NCI-H1930 (cell line): ENCODE measurements around the gene CLK4.

Experiments used
- DNase-seq, 2 experiments: peaks; one replicate each; lab custom pipeline; 2025; lab: John Stamatoyannopoulos, UW

Gene CLK4

DNA sequence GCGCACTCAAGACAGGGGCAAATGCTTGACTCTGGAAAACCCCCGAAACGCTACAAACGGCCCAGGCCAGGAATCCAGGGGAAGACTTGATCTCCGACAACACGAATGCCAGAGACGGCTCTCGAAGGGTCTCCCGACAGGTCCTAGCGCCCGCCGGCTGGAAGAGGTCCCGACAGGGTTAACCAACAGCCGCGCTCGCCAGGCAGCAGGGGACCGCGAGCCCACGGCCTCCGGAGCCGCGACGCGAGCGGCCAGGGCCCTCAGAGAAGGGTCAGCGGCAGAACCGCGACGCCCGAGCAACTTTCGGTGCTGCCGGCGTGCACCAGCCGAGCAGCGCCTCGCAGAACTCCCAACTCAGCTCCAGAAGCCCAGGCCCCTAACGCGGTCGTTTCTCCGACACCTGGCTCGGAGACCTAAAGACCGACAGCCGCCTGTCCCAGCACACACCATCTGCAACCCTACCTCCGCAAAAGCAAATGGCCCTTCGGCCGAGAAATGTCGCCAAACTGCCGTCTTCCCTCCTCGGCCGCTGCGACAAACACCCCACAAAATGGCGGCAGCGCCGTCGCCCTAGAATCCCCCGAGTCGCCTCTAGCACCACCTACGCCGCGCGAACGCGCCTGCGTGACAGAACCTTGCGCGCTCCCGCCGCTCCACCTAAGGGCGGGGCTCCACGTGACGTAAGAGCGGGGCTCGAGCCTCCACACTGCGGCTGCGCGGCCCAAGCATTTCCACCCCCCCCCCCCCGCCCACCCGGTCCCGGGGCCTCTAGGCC, at the start of gene CLK4:
Gene CLK4 (minus strand): TSS at position 567 of the 775 bp plus-strand sequence. CDS start 3,634 bp downstream, outside the sequence.
- peak; percentile 75 to 86 for DNase-seq

DNA sequence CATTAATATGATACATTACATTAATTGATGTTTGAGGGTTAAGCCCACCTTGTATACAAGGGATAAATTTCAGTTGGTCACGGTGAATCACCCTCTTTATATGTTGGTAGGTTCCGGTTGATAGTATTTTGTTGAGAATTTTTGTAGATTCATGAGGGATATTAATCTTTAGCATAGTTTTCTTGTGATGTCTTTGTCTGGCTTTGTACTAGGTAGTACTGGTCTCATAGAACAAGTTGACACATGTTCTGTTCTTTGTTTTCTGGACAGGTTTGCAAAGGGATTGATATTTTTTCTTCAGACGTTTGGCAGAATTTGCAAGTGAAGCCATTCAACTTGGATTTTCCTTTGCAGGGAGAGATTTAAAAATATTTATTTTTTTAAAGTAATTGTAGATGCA, 49.1 kb upstream of the CLK4 start:
- DNase-seq = no peak

DNA sequence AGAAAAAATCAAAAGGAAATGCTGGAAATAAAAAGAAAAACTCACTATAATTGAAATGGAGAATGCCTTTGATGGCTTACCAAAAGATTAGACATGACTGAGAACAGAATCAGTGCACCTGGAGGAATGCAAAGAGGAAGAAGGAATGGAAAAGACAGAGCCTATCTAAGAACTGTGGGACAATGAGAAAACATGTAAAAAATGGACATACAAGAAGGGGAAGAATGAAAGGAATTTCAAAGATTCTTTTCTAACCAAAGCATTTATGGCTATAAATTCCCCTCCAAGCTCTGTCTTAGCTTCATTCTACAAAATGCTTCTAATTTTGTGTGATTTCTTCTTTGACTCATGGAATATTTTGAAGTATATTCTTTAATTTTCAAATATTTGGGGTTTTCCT, 47.5 kb upstream of the CLK4 start:
- DNase-seq = no peak

DNA sequence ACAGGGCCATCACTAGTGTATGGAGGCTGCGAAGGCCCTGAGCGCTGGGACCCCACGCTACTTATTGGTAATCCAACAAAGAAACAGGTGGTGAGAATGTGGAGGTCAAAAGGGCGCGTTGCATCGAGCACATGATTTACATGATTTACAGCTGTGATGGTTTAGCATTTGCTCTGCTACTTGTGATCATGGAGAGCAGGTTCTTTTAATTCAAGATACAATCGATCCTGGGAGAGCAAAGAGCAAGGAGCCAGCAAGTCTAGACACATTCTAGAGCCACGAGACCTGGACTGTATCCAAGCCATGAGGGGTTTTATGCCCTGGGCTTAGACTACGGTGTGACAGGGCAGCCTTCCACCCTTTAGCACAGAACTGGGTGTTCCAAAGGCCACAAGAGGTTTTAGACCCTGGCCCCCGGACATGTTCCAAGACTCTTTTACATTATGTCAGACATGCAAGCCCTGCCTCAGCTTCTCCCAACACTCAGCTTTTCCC, 47.0 kb upstream of the CLK4 start:
- DNase-seq = no peak

DNA sequence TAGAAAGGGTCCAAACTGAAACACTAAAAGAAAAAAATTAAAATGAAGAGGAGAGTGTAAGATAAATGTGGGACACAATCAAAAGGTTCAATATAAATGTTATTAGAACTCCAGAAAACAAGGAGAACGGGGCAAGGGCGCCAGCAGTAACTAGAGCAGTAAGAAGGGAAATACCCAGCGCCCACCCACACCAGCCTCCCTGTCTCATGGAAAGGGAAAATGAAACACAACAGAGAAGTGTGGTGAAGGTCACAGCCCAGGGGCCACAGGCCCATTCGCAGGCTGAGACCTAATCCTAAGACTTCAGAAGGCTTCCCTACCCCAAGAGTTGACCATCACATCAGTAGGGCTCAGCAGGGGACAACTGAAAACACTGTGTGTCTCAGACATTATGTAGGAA, 45.8 kb upstream of the CLK4 start:
- no peak for DNase-seq

DNA sequence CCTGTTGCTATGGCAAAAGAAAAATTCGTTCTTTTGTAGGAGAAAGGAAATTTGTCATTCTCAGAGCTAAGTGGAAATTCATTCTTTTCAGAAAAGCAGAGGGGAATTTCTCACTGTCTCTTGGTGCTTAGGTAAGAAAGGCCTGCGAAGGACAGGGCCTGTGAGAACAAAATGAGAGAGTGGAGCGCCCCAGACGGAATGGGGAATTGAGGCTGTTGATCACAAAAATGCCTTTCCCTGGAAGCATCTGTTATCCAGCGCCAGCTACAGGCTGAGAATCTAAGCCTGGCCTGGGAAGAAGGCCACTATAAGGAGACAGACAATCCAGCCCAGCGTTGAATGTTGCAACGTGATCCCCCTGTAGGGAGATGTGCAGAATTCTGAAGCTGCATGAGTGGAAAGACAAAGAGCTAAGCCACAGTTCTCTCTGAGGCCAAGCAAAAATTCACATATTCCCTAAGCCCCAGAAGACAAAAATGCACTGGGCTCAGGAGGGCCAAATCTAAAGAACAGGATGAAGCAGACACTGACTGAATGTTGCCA, 44.8 kb upstream of the CLK4 start:
- no peak for DNase-seq

DNA sequence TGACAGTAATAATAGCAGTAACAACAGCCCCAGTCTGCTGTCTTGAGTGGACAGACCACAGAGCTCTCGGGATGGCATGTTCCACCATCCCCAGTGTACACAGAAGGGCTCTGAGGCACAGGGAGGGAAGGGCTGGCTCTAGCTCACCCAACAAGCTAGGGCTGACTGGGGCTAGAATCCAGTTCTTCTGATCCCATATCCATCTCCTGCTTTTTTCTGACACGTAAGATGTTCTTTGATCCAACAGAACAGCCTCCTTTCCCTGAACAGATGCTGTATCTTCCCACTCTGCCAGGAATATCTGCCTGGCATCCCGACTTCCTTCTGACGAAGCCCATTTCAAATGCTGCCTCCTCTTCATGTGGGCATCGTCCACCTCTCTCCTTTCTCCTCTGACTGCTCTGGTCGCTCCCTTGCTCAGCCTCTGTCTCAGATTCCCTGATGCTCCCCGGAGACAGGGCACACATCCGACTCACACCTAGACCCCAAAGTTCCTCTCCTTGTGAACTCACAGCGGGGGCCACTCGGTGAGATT, 43.6 kb upstream of the CLK4 start:
- DNase-seq = no peak

DNA sequence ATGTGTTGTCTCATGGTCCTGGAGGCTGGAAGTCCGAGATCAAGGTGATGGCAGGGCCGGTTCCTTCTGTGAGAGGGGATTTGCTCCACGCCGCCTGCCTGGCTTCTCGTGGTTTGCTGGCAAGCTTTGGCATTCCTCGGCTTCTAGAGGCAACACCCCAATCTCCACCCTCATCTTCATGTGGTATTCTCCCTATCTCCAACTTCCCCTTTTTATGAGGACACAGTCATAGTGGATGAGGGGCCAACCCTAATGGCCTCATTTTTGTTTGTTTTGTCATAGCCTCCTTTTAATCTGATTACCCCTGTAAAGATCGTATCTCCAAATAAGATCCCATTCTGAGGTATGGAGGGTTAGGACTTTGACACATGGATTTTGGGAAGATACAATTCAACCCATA, 41.7 kb upstream of the CLK4 start:
- no peak for DNase-seq

DNA sequence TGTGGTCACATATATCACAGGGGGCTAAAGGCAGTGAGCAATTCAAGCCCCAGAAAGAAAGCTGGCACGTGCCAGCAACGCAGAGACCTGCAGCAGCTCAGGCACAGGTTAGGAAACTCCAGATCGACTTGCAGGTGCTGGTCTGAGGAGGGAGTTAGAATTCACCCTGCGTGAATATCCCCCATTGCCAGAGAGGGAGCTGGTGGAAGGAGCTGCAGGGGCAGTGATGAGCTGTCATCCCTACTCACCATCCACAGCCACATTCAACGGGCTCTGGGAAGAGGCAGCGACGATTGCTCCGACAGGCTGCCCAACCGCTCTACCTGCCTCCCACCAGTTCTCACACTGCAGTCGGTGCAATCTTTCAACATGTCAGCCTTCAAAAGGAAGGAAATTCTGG, 40.8 kb upstream of the CLK4 start:
- DNase-seq = no peak

DNA sequence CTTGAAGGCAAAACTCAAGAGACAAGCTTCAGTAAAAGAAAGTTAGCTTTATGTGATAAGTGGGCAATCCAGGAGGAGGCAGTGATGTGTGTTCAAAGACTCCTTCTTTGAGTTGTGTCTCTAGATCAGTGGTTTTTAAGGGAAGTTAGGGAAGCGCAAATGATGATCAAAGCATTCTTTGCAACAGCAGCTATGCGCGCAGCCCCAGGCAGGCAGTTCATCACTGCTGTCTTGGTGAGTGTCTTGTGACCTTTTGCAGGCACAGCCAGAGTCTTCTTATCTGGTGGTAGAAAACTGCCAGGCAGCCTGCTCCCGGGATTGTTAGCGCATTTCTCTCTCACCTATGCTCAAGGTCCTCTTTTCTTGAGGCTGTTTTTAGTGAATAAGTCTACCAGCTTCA, 40.3 kb upstream of the CLK4 start:
- DNase-seq = no peak

DNA sequence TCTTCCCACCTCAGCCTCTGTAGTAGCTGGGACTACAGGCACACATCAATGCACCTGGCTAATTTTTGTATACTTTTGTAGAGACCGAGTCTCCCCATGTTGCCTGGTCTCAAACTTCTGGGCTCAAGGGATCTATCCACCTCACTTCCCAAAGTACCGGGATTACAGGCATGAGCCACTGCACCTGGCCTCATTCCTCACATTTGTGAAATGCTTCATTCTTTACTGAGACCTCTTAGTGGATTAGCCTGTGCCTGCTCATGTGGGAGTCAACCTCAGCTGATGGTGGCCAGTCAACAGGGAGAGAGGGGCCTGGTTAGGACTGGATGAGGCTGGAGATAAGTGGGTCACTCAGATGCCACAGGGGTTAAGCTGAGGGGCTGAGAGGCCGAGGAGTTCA, 37.3 kb upstream of the CLK4 start:
- no peak for DNase-seq

DNA sequence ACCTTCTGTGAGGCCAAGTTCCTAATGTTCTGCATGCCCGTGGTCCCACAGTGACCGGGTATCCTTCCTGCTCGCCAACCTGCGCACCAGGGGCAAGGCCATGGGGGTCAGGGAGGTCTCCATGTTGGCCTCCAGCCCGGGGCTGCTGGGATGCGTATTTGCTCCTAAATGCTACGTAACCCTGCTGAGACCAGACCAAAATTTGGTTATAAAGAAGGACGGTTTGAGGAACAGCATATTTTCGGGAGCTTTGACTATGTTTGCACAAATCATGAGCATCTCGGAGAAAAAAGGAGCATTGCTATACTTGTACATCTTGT, 35.7 kb upstream of the CLK4 start:
- DNase-seq = no peak

DNA sequence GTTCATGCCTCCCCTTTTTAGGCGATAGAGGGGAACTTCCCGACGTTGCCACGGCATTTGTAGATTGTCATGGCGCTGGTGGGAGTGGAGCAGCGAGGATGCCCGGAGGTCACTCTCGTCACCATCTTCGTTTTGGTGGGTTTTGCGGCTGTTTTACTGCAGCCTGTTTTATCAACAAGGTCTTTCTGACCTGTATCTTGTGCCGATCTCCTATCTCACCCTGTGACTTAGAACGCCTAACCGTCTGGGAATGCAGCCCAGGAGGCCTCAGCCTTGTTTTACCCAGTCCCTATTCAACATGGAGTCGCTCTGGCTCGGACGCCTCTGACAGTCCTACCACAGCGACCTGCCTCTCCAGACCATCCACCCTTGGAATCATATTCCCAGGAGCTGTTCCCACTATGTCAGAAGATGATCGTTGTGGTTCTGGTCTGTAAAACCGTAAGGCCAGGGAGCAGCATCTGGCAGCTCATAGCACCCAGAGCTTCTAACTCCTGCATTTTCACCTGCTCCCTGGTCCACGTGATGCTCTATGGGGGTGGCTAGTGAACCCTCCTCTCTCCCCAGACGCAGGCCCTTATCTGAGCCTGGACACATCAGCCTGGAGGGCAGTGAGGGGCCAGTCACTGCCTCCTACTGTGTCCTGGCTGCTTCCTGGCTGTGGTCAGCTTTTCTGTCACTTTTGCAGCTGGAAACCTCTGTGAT, 35.1 kb upstream of the CLK4 start:
- DNase-seq = no peak

DNA sequence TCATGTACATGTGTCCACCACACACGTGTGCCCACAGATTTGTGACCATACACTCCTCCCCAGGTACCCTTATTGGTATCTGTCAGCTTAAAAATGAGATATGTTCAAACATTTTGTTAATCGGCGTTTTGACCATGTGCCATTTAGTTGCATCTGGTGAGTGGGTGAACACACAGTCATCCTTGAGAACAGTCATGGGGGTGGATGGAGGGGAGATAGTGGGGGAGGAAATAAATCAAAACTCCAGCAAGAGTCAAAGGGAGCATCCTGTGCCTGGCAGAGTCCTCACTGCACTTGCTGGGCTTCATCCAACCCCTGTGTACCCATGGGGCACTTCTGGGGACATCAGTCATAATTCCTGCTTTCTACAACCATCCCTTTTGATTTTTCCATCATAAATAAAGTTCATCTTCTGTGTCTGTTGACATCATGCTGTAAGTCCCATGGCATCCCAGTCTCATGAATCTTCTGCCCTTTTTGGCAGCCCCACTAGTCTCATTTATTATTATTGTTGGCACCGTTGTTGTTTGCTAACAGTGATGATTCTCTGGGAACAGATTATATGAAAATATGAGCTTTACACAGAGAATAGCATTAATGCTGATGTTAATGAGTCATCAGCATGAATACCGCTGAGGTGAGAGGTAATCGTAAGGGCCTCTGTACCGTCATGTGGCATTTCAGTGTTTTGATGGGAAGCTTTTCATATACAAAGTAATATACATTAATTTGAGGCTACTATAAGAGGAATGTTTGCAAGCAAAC, 24.4 kb upstream of the CLK4 start:
- DNase-seq = no peak

DNA sequence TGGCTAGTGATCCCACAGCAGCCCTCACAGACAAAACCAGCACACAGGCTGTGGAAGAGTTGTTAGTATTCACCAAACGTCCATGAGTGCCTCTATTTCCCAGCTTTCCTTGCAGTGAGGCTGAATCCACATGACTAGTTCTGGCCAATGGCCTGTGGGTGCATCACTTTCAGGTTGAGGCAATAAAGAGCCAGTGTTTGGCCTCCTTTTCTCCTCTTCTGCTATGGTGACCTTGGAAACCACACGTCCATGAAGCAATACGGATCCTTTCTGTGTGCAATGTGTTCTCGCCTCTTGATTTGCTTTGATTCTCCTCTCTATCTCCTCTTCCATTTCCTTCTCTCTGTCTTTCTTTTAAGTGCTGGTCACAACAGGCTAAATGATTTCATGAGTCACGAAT, 23.4 kb upstream of the CLK4 start:
- no peak for DNase-seq

DNA sequence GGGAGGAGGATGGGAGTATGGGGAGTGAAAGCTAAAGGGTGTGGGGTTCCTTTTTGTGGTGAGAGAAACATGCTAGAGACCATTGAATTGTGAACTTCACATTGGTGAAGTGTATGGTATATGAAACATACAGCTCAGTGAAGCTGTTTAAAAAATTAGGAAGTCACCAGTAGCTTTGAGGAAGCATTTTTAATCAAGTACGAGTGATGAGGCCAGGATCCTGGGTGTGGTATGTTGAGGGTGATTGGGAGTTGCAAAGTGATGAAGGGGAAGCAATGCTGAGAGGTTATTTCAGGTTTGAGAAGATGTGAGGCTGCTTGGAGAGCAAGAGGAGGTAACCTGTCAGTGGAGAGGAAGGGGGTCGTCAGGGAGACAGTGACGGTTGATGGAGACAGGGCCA, 22.7 kb upstream of the CLK4 start:
- DNase-seq = no peak

DNA sequence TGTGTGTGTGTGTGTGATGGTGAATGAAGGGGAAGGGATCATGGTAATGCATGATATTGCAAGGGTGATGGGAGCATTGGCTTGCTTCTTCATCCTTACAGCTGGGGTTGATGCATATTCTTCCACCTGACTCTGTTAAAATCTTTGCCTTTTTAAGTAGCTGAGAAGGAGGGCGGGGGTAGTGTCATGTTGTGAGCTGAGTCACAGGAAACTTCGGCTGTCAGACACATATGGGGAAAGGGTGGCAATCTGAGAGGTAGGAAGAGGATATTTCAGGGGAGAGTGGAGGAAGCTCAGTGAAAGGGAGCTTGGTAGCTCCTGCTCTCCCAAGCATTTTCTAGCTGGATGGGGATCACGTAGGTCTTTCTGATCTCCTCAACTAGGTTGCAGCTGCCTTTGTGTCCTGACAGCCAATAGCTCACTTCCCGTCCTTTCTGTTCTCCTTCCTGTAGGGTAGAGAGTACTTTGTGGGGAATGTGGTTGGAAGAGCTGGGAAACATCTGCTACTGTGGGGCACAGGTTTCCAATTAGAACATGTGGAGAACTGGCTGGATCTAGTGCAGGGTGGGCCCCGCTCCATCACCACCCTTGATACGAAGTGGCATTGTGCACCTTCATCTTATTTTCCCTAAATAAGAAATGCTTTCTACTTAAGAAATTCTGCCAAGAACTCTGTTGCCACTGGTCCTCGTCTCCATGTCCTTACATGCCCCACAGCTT, 18.1 kb upstream of the CLK4 start:
- no peak for DNase-seq

DNA sequence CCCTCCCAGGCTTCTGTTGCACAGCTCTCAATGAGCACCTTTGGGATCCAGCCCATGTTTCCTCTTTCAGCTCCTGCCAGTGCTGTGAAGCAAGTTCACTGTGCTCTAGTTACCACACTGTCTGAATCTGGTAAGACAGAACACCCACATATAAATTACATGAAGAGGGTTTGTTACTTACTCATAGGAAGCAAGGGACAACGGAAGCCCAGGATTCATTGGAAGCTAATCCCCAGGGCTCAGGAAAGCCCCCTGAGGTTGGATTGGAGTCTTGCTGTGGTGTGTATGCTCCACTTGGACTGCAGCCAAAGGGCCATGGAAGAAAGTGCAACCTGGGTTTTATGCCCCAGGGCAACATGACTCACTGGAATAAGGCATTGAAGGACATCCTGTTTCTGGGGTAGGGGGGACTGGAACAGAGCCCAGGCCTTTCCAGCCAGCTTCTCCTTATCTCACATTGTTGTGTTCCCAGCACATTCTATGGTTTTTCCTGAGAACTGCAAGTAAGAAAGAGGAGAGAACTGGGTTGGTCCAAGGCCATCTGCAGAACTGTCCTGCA, 15.6 kb upstream of the CLK4 start:
- DNase-seq = no peak

DNA sequence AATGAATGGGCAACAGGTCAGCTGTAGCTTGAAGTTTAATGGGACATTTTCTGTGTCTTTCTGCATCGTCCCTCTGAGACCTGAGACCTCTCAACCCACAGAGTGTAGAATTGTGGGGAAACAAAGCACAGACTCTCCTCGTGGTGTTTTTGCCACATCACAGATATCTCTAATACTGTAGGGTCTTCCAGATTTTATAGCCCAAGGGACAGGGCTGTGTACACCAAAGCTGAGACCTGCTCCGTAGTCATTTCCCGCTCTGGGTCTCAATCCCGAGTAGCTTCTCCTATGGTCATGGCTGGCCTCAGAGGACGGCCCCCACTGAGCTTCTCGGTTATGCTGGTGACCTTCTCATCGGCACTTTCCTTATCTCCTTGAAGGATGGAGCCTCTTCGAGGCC, 14.9 kb upstream of the CLK4 start:
- DNase-seq = no peak

DNA sequence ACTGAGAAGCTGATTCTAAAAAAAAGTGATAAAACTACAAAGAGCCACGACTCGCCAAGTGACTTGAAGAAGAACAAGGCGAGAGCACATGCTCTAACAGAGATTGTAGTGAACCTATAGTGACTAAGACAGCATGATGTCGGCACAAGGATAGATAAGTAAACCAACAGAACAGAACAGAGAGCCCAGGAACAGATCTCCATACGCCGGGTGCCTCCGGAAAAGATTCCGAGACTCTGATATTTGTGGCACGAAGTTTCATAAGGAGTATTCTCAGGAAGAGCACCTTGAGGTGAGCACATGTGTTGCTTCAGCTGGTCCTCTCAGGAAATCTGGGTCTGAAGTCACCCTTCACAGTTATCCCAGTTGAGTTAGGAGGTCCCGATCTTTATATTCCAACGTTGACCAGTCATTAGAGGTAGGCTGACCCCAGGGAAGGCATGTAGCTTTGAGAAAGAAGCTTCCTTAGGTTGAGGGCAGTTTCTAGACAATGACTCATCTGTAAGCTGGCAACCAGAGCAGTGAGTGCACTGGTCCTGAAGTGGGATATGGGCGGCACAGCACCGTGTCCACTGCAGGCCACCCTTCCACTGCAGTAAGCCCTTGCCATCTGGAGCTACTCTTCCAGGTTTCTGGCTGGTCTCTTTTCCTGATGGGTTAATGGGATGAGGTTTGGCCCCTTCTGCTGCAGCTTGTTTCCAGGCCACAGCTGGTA, 13.6 kb upstream of the CLK4 start:
- no peak for DNase-seq
